ENCODE data around the gene UBE2V1. TPM values are rescaled to one million over a fixed set of nuclear protein-coding genes. Genes with fewer than 3 reads are reported as not detected.

UBE2V1 gene
- total and polyA plus RNA-seq, 2 of the 13 experiments (the other 11 are each of a cell fraction or from before 2014, with no cell fraction given): 81.3 to 132 TPM

DNA sequence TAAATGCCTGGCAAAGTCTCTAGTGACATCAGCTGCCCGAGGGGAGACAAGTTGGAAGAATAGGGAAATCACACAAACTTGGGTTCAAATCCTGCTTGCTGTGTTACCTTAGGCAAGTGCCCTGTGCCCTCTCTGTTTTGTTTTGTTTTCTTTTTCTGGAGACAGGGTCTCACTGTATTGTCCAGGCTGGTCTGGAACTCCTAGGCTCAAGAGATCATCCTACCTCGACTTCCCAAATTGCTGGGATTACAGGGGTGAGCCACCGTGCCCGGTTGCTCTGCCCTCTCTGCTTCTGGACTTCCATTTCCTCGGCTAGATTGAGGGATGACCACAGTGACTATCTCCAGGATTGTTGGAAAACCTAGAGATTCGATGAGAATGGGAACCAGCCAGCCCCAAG lies 74.8 kb downstream of the UBE2V1 start:
- no peaks in the 10 kb centered on the region for H3K36me3 ChIP-seq (replicated peaks in 1 of 2; ENCODE audit: control insufficient read depth in 1 of 2, insufficient read depth in 2 of 2, low read length in 2 of 2)
- WGBS (ENCODE audit: low lambda C conversion rate): 19% methylated on average over 6 of the region's 6 CpGs
- ChIA-PET POLR2A (interaction anchor here (1.1 kb wide), 1 partner anchor 8 kb away, joined by 3 read pairs; no protein-coding TSS in a partner anchor), CTCF (ENCODE audit: low intra/inter-chr PET ratio, low total read pairs) (no interaction called here)
- peak; percentile 15 for FAIRE-seq
- no peaks in the 10 kb centered on the region for H3K79me2 ChIP-seq (ENCODE audit: insufficient read depth, low read length)
- no peak overlapping the region for H3K9ac ChIP-seq (ENCODE audit: insufficient read depth, low read depth, low read length)
- H3K4me3 ChIP-seq (replicated peaks in 1 of 3; ENCODE audit: insufficient read depth in 1 of 3, low read depth in 2 of 3, low read length in 3 of 3): peak overlapping the region in 1 of 3 experiments; percentile 55; a peak in 2 of 6 replicates
- BruUV-seq (replicated peaks): no TSS peak
- peaks cover 74% of the 10 kb centered on the region for H3K4me1 ChIP-seq (ENCODE audit: insufficient read depth, low read length)
- H2AFZ ChIP-seq (ENCODE audit: low read length): peak overlapping the region; percentile 31
- H3K27ac ChIP-seq (ENCODE audit: extremely low read length, insufficient read depth, low read length): no peak overlapping the region
- no peak for DNase-seq (ENCODE audit: low spot score)
- intact Hi-C loops (cut with micrococcal nuclease; ENCODE audit: unreplicated experiment): no loop called here
- no peak for ATAC-seq
- H3K27me3 ChIP-seq (ENCODE audit: control insufficient read depth in 1 of 2, insufficient read depth in 2 of 2, low read length in 2 of 2): peaks cover 0 to 14% of the 10 kb centered on the region in 2 experiments; a peak in 2 of 5 replicates
- no peaks in the 10 kb centered on the region for H3K9me3 ChIP-seq (ENCODE audit: low read length)
- peak overlapping the region; percentile 60 for H3K4me2 ChIP-seq (ENCODE audit: low read depth, low read length)
- H4K20me1 ChIP-seq (ENCODE audit: insufficient read depth, low read length): no peaks in the 10 kb centered on the region
- in situ Hi-C loops (cut with HindIII; ENCODE audit: extremely low pct_ligation_motif_present, low pct_unique_long_range_greater_than_20kb): no loop called here
- TF ChIP-seq, protein P1, sequence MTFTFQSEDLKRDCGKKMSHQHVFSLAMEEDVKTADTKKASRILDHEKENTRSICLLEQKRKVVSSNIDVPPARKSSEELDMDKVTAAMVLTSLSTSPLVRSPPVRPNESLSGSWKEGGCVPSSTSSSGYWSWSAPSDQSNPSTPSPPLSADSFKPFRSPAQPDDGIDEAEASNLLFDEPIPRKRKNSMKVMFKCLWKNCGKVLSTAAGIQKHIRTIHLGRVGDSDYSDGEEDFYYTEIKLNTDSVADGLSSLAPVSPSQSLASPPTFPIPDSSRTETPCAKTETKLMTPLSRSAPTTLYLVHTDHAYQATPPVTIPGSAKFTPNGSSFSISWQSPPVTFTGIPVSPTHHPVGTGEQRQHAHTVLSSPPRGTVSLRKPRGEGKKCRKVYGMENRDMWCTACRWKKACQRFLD (CRISPR knock-in tag; IDR thresholded peaks at IDR 0.05; ENCODE audit: borderline replicate concordance): no peak
- no peak for TF ChIP-seq HMG20A (CRISPR knock-in tag; IDR thresholded peaks at IDR 0.05; ENCODE audit: borderline replicate concordance)
- TF ChIP-seq, protein P2, sequence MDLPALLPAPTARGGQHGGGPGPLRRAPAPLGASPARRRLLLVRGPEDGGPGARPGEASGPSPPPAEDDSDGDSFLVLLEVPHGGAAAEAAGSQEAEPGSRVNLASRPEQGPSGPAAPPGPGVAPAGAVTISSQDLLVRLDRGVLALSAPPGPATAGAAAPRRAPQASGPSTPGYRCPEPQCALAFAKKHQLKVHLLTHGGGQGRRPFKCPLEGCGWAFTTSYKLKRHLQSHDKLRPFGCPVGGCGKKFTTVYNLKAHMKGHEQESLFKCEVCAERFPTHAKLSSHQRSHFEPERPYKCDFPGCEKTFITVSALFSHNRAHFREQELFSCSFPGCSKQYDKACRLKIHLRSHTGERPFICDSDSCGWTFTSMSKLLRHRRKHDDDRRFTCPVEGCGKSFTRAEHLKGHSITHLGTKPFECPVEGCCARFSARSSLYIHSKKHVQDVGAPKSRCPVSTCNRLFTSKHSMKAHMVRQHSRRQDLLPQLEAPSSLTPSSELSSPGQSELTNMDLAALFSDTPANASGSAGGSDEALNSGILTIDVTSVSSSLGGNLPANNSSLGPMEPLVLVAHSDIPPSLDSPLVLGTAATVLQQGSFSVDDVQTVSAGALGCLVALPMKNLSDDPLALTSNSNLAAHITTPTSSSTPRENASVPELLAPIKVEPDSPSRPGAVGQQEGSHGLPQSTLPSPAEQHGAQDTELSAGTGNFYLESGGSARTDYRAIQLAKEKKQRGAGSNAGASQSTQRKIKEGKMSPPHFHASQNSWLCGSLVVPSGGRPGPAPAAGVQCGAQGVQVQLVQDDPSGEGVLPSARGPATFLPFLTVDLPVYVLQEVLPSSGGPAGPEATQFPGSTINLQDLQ (CRISPR knock-in tag; IDR thresholded peaks at IDR 0.05): peak; percentile 43; the same call in 1 of the 2 replicates
- TF ChIP-seq, protein P3, sequence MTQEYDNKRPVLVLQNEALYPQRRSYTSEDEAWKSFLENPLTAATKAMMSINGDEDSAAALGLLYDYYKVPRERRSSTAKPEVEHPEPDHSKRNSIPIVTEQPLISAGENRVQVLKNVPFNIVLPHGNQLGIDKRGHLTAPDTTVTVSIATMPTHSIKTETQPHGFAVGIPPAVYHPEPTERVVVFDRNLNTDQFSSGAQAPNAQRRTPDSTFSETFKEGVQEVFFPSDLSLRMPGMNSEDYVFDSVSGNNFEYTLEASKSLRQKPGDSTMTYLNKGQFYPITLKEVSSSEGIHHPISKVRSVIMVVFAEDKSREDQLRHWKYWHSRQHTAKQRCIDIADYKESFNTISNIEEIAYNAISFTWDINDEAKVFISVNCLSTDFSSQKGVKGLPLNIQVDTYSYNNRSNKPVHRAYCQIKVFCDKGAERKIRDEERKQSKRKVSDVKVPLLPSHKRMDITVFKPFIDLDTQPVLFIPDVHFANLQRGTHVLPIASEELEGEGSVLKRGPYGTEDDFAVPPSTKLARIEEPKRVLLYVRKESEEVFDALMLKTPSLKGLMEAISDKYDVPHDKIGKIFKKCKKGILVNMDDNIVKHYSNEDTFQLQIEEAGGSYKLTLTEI (CRISPR knock-in tag; conservative IDR thresholded peaks at IDR 0.05): no peak
- 0 out of 2 replicates have a peak, but pooled peaks have one; percentile 33 for TF ChIP-seq ZNF441 (CRISPR knock-in tag; IDR thresholded peaks at IDR 0.05; ENCODE audit: borderline replicate concordance)
- 0 out of 2 replicates have a peak, but pooled peaks have one; percentile 1 for TF ChIP-seq HDAC2 (CRISPR knock-in tag; IDR thresholded peaks at IDR 0.05)
- 0 out of 2 replicates have a peak, but pooled peaks have one; percentile 15 for TF ChIP-seq ZNF350 (CRISPR knock-in tag; IDR thresholded peaks at IDR 0.05; ENCODE audit: borderline replicate concordance, low read depth)
- peak; percentile 41; the same call in 1 of the 2 replicates for TF ChIP-seq ZNF343 (CRISPR knock-in tag; IDR thresholded peaks at IDR 0.05)
- TF ChIP-seq, protein P4, sequence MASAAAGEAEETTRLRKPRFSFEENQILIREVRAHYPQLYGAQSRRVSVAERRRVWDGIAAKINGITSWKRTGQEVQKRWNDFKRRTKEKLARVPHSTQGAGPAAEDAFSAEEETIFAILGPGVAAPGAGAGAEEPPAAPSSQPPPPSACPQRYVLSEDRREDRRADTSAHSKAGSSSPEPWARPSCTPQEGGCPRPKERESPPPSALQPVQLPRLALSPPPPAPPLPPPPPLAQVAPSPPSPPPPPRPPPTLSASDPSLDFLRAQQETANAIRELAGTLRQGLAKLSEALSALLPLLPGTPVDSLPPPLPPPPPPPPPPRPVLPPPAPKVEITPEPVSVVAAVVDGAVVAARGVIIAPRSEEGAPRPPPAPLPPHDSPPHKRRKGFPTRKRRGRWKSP (CRISPR knock-in tag; IDR thresholded peaks at IDR 0.05): no peak
- peak; percentile 38; the same call in 1 of the 2 replicates for TF ChIP-seq ZNF251 (CRISPR knock-in tag; IDR thresholded peaks at IDR 0.05)
- no peak for TF ChIP-seq LCORL (IDR thresholded peaks at IDR 0.05)
- TF ChIP-seq LCORL (CRISPR knock-in tag; IDR thresholded peaks at IDR 0.05): 0 out of 2 replicates have a peak, but pooled peaks have one; percentile 46
- TF ChIP-seq SP140L (CRISPR knock-in tag; IDR thresholded peaks at IDR 0.05; ENCODE audit: borderline replicate concordance): no peak
- no peak for TF ChIP-seq SRF (IDR thresholded peaks at IDR 0.05; ENCODE audit: low read depth, low read length)
- peak; percentile 92 for TF ChIP-seq ZNF121 (CRISPR knock-in tag; IDR thresholded peaks at IDR 0.05)
- 0 out of 2 replicates have a peak, but pooled peaks have one; percentile 81 for TF ChIP-seq ATRX (CRISPR knock-in tag; IDR thresholded peaks at IDR 0.05; ENCODE audit: borderline replicate concordance)
- 0 out of 2 replicates have a peak, but pooled peaks have one; percentile 45 for TF ChIP-seq MEF2D (CRISPR knock-in tag; IDR thresholded peaks at IDR 0.05)
- TF ChIP-seq, protein P5, sequence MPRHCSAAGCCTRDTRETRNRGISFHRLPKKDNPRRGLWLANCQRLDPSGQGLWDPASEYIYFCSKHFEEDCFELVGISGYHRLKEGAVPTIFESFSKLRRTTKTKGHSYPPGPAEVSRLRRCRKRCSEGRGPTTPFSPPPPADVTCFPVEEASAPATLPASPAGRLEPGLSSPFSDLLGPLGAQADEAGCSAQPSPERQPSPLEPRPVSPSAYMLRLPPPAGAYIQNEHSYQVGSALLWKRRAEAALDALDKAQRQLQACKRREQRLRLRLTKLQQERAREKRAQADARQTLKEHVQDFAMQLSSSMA (CRISPR knock-in tag; IDR thresholded peaks at IDR 0.05): 0 out of 2 replicates have a peak, but pooled peaks have one; percentile 35
